Transverse colon (tissue), 4 donors: ENCODE measurements around the gene HIPK4. TPM values are rescaled to one million over a fixed set of nuclear protein-coding genes. Genes with fewer than 3 reads are reported as not detected.

ENCODE experiments used
- DNase-seq: peaks from one replicate; pipeline ENCODE4 v3.0.0-alpha.2; 2019
- H3K27ac ChIP-seq, 4 donors: fragments of 200-600 bp; sonication (generic); 2 replicates each; pipeline ENCODE4 v1.5.1; 2016 to 2018; ENCODE audit warnings: inconsistent platforms in 4 of 4
- H3K27me3 ChIP-seq: fragments of 200-600 bp; sonication (generic); 2 replicates; pipeline ENCODE4 v1.5.1; 2017; ENCODE audit warnings: inconsistent platforms
- H3K36me3 ChIP-seq, 4 donors: fragments of 200-600 bp; sonication (generic); 2 replicates each; pipeline ENCODE4 v1.5.1; 2017 to 2019; ENCODE audit warnings: inconsistent platforms in 4 of 4
- H3K4me1 ChIP-seq, 4 donors: fragments of 200-600 bp; sonication (generic); 2 replicates each; pipeline ENCODE4 v1.5.1; 2017 to 2020; ENCODE audit warnings: inconsistent platforms in 4 of 4
- H3K4me3 ChIP-seq, 4 donors: fragments of 200-600 bp; sonication (generic); 1 replicate in 1 of 4; 2 replicates in 3 of 4; pipeline versions ENCODE4 v1.5.1 to v1.6.1; 2017 to 2019; ENCODE audit warnings: inconsistent platforms in 4 of 4
- H3K9me3 ChIP-seq, 2 donors: fragments of 200-600 bp; sonication (generic); 2 replicates each; pipeline ENCODE4 v1.5.1; 2017 to 2019; ENCODE audit warnings: inconsistent platforms in 2 of 2
- EP300 ChIP-seq: sonication (generic); formaldehyde crosslinking; IDR thresholded peaks from one replicate; pipeline ENCODE4 v1.6.1; 2017; ENCODE audit warnings: antibody characterized with exemption, low read depth
- POLR2A ChIP-seq: fragments of 450-650 bp; IDR thresholded peaks from one replicate; pipeline ENCODE4 v1.6.1; 2016; ENCODE audit warnings: antibody characterized with exemption, mild to moderate bottlenecking, moderate library complexity
- POLR2AphosphoS5 ChIP-seq, 3 donors: sonication (generic); formaldehyde crosslinking; IDR thresholded peaks; one replicate each; pipeline ENCODE4 v1.6.1; 2016; ENCODE audit warnings: antibody characterized with exemption in 3 of 3
- WGBS, 2 donors: methylation state at CpG; one replicate each; pipeline ENCODE4 v1.1.5; 2018; ENCODE audit warnings: low coverage in 1 of 2; 5-methylcytosine and 5-hydroxymethylcytosine counted together
- in situ Hi-C, 4 donors: fragments of 200-750 bp; cut with MboI; loops; one replicate each; pipeline versions ENCODE4 v1.15.0 to v1.15.1; 2017; ENCODE audit warnings: low sequenced_read_pairs in 3 of 4, low pct_ligation_motif_present in 1 of 4, low pct_unique_long_range_greater_than_20kb in 1 of 4
- intact Hi-C: fragments of 100-400 bp; cut with DNase I; formaldehyde crosslinking; loops from one replicate; pipeline ENCODE4 v1.15.1; 2023; ENCODE audit warnings: low total_unique reads
- total RNA-seq, 4 donors: library from RNA; depleted of rRNA; stranded (reverse); fragments of >200 nt; gene quantifications; one replicate each; pipeline ENCODE4 v1.1.0, GENCODE V29; 2016
- TF ChIP-seq, protein P1 (sequence below), 5 experiments: fragments of 200-600 bp in 3 of 5; fragments of 450-650 bp in 2 of 5; sonication (generic) in 3 of 5; IDR thresholded peaks; 1 replicate in 2 of 5; 2 replicates in 3 of 5; pipeline ENCODE4 v1.5.1; 2016 to 2017; ENCODE audit warnings: antibody characterized with exemption in 5 of 5, inconsistent platforms in 3 of 5, mild to moderate bottlenecking in 2 of 5, moderate library complexity in 1 of 5

The HIPK4 gene
- total RNA-seq, 4 donors from 2014 or later = 0.48 TPM; not detected in 3

DNA sequence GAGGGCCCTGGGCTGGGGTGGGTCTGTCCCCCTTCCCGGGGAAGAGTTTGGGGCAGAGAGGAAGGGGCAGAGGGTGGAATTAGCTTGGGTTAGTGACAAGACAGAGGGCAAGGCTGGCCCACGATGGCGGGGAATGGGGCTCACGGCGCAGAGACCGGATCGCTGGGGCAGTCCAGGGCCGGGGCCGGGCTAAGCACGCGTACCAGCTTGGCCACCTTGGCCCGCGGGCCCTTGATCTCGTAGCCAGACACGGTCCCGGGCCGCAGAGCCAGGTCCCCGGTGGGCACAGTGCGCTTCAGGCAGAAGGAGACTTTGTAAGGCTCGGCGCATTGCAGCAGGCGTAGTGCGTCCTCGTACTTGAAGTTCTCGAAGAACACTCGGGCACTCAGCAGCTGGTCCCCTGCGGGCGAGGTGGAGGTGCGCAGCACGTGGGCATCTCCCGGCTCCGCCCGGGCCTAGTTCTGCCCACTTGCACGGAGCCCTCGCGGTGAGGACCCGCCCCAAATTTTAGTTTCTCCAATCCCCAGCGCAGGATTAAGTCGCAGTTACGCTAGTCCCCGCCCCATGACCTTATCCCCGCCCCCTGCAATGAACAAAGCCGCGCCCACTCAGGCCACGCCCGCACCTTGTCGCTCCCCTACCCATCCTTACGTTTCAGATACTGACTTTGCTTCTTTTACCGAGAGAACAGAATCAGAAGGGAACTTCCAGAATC is 8.6 kb upstream of the HIPK4 start:
- Histone ChIP-seq H3K36me3 (no peaks in the 10 kb centered on the region), H3K27ac (no peak overlapping the region), H3K9me3 (no peaks in the 10 kb centered on the region), H3K4me1 (peaks cover 0 to 7% (median 5%) of the 10 kb centered on the region in 4 donors), H3K4me3 (no peak overlapping the region), H3K27me3 (no peaks in the 10 kb centered on the region)
- TF ChIP-seq POLR2AphosphoS5 (IDR thresholded peaks at IDR 0.05) (no peak), EP300 (no peak), POLR2A (no peak)
- TF ChIP-seq, protein P1, sequence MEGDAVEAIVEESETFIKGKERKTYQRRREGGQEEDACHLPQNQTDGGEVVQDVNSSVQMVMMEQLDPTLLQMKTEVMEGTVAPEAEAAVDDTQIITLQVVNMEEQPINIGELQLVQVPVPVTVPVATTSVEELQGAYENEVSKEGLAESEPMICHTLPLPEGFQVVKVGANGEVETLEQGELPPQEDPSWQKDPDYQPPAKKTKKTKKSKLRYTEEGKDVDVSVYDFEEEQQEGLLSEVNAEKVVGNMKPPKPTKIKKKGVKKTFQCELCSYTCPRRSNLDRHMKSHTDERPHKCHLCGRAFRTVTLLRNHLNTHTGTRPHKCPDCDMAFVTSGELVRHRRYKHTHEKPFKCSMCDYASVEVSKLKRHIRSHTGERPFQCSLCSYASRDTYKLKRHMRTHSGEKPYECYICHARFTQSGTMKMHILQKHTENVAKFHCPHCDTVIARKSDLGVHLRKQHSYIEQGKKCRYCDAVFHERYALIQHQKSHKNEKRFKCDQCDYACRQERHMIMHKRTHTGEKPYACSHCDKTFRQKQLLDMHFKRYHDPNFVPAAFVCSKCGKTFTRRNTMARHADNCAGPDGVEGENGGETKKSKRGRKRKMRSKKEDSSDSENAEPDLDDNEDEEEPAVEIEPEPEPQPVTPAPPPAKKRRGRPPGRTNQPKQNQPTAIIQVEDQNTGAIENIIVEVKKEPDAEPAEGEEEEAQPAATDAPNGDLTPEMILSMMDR (IDR thresholded peaks at IDR 0.05) = no peak
- intact Hi-C loops (no loop called here), in situ Hi-C loops (no loop called here)
- DNase-seq = peak; percentile 46
- 45 to 59% methylated on average over 8 to 37 of the region's 49 CpGs for WGBS, 2 donors

DNA sequence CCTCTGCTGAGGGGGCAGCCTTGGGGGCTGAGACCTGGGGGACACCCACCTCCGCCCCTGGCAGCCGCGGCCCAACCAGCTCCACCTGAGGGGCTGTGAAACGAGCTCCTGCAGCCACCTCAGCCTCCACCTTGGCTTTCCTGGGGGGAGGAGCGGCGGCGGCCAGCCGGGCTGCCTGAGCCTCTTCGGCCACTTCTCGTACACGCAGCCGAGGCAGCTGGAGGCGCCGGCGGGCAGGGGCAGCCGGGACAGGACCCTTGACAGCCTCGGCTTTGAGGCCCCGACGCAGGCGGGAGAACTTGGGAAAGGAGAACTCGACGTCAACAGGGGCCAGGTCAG is 7.6 kb upstream of the HIPK4 start:
- H3K27me3 ChIP-seq = no peaks in the 10 kb centered on the region
- H3K9me3 ChIP-seq = no peaks in the 10 kb centered on the region
- no peaks in the 10 kb centered on the region for H3K36me3 ChIP-seq
- TF ChIP-seq, protein P1 (IDR thresholded peaks at IDR 0.05) = no peak
- TF ChIP-seq EP300 (no peak), POLR2A (no peak), POLR2AphosphoS5 (IDR thresholded peaks at IDR 0.05) (no peak)
- H3K4me1 ChIP-seq = no peaks in the 10 kb centered on the region
- in situ Hi-C loops = no loop called here
- DNase-seq = no peak
- WGBS, 2 donors = 93 to 94% methylated on average over 3 to 16 of the region's 22 CpGs
- H3K27ac ChIP-seq = no peak overlapping the region
- no peak overlapping the region for H3K4me3 ChIP-seq
- intact Hi-C loops = no loop called here

DNA sequence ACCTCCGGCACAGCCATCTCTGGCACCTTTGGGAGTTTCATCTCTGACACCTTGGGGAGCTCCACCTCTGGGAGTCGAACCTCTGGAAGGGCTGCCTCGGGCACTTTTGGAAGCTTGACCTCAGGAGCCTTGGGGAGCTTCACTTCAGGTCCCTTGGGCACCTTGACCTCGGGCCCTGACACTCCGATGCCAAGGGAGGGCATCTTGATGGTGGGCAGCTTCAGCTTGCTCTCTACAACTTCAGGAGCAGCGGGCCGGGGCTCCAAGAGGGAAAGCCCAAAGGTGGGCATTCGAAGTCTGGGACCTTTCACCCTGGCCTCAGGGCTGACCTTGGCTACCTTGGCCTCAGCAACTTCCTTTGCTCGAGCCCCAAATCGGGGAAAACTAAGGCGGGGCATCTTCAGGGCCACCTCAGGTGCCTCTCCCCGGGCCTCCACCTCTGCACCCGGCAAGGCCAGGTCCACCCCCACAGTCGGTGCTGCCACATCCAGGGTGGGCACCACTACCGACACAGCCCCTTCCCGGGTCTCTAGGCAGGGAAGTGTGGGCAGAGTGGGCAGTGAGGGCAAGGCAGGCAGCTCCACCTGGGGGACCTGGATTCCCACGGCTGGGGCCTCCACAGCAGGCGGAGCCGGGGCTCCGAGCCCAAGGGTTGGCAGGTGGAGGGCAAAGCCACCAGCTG is 7.0 kb upstream of the HIPK4 start:
- H3K27ac ChIP-seq = no peak overlapping the region
- H3K9me3 ChIP-seq = no peaks in the 10 kb centered on the region
- TF ChIP-seq, protein P1 (IDR thresholded peaks at IDR 0.05) = no peak
- TF ChIP-seq POLR2AphosphoS5 (IDR thresholded peaks at IDR 0.05) (no peak), EP300 (no peak), POLR2A (no peak)
- H3K4me1 ChIP-seq = no peaks in the 10 kb centered on the region
- no peaks in the 10 kb centered on the region for H3K36me3 ChIP-seq
- intact Hi-C loops = no loop called here
- H3K27me3 ChIP-seq = no peaks in the 10 kb centered on the region
- no peak for DNase-seq
- in situ Hi-C loops = no loop called here
- 88% methylated on average over 20 of the region's 20 CpGs; no CpG with 5 or more reads in 1 of the 2 donors for WGBS, 2 donors
- H3K4me3 ChIP-seq = no peak overlapping the region

DNA sequence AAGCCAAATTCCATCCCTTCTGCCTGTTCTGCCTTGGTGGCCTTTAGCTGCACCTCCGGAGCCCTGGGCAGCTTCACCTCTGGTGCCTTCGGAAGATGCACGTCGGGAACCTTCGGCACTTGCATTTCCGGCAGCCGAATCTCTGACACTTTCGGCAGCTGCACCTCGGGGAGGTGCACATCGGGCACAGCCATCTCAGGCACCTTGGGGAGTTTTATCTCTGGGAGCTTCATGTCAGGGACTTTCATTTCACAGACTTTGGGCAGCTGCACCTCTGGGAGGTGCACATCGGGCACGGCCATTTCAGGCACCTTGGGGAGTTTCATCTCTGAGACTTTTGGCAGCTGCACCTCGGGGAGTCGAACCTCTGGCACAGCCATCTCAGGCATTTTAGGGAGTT is 6.0 kb upstream of the HIPK4 start:
- no peak for DNase-seq
- TF ChIP-seq EP300 (no peak), POLR2A (no peak), POLR2AphosphoS5 (IDR thresholded peaks at IDR 0.05) (no peak)
- TF ChIP-seq, protein P1 (IDR thresholded peaks at IDR 0.05) = no peak
- H3K9me3 ChIP-seq = no peaks in the 10 kb centered on the region
- H3K4me3 ChIP-seq = no peak overlapping the region
- no peaks in the 10 kb centered on the region for H3K4me1 ChIP-seq
- intact Hi-C loops (no loop called here), in situ Hi-C loops (no loop called here)
- no peaks in the 10 kb centered on the region for H3K27me3 ChIP-seq
- H3K27ac ChIP-seq = no peak overlapping the region
- H3K36me3 ChIP-seq = no peaks in the 10 kb centered on the region
- WGBS, 2 donors = 81 to 98% methylated on average over 7 to 14 of the region's 14 CpGs
